GM19035 (cell line): Measurements from ENCODE around the gene ACAD11.
"Not testable (repeated sequence)": the region's sequence is repeated elsewhere in the genome, so short reads cannot be mapped to it uniquely, and the experiment has no call there.

Experiments
- ATAC-seq: cut with Tn5 transposase; IDR thresholded peaks from one replicate; pipeline ENCODE4 v1.9.1; 2021; ENCODE audit not compliant: unreplicated experiment

The ACAD11 gene

DNA sequence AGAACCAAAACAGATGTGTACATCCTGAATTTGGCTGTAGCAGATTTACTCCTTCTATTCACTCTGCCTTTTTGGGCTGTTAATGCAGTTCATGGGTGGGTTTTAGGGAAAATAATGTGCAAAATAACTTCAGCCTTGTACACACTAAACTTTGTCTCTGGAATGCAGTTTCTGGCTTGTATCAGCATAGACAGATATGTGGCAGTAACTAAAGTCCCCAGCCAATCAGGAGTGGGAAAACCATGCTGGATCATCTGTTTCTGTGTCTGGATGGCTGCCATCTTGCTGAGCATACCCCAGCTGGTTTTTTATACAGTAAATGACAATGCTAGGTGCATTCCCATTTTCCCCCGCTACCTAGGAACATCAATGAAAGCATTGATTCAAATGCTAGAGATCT, 59.0 kb downstream of the ACAD11 start:
- not testable (repeated sequence) for ATAC-seq

DNA sequence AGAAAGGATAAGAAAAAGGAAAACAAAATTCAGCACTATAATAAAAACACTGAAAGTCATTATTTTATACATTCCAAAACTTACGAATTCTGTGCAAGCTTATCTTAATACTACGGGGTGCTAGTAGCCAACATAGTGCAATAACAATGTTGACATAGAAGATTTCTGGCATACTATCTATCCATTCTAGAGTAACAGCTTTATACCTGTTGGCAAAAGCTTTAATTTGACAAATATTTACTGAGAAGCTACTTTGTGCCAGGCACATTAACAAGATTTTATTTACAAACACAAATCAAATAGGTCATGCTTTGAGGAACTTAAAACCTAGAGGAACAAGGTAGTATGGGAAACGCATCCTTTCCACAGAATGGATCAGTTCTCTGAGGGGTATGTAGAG, 61.4 kb downstream of the ACAD11 start:
- no peak for ATAC-seq

DNA sequence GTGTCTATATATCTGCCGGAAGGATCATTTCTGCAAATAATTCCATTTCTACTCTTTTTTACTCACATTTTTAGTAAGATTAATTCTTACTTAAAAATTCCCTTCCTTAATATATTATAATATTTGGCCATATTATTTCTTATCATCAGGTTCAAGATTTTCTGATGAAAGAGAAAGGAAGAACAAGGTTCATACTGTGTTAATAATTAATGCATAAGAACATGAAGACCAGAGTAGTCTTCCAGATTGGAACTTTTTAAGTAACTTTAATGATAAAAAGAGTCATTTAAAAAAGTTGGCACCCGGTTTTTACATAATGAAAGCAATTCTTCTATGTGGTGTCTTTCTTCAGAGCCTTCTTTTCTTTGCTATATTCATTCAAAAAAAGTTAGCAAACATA, 61.9 kb downstream of the ACAD11 start:
- no peak for ATAC-seq

DNA sequence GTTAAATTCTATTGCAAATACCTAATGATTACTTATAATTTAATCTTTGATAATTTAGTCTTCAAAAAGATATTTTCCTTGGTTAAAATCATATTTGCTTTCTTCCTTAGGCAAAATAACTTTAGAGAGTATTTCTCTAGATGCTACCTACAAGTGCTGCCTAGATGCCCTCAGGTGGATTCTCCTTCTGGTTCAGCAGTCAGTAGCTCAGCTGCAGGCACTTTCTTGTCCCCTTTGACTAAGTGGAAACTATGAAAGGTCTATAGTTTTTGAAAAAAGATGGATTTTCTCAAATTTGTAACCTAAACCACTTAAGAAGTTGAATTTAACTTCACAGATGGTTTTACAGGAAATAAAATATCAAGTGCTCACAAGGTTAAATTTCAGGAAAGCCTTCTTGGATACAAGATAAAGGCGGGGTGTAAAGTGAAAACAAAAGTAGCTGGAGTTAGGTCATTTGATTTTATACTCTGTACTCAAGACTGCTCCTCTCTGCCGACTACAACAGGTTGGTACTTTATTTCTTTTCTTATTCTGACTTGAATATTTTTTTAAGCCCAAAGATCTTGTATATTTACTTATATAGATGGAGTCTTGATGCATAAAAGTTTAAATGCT, 62.7 kb downstream of the ACAD11 start, which contains the start of gene ACKR4:
ACKR4 (plus strand) TSS at position 455 of the 618 bp plus-strand sequence. CDS start 3,128 bp downstream, outside the sequence.
- no peak for ATAC-seq

DNA sequence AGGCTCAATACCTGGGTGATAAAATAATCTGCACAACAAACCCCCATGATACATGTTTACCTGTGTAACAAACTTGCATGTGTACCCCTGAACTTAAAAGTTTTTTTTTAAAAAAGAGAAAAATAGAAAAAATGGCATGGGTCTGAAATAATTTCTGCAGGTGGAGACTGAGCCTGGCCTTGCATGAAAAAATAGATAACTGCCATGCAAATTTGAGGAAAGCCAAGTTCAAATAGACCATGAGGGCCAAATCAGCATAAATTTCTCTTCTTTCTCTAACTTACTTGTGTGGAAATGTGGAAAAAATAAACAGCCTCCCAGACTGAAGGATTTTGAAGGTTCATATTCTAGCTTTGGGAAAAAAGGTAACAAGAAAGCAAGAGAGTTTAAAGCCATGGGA, 63.3 kb downstream of the ACAD11 start:
- no peak for ATAC-seq

DNA sequence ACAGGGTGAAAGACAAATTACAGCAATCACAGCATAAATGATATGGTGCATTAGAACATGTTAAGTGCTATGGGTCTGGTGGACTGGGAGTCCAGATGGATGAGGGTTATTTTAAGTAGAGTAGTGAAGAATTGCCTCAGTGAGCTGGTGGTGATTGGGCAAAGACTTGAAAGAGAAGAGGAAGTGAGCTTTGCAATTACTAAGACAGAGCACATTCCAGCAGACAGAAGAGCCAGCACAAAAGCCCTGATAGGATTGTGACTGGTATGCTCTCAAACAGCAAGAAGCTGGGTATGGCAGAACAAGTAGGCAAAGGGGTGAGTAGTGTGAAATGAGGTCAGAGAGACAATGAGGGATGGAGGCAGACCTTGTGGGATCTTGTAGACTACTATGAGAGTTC, 64.6 kb downstream of the ACAD11 start:
- no peak for ATAC-seq

DNA sequence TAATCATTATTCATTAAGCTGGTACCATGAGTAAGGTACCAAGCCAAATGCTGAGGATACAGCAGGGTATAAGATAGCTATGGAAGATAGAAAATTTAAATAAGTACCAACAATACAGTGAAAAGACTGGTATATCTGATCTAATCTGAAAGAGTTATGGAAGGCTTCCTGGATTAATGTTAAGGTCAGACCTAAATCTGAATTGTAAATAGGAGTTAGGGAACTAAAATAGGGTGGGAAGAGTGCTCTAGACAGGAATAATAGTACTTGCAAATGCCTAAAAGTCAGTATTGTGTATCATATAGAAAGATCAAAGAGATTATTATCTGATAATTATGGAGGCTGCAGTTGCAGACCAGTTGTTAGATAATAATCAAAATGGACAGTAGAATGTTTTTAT, 65.1 kb downstream of the ACAD11 start:
- ATAC-seq = no peak

DNA sequence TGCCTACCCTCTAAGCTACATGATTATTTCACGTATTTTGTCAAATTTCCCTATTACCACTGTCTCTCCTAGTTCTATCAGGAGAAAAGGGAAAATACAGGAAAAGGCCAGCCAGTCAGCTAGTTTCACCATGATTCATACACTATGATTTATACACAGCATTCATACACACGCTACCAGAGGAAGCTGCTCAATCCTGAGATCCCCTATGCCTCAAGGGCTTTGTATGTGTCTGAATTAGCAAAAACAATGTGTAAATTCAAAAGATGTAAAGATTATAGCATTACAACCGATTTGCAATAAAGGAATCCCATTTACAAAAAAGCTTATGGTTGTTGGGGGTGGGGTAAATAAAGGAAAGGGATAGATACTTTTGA, 65.7 kb downstream of the ACAD11 start:
- ATAC-seq = no peak

DNA sequence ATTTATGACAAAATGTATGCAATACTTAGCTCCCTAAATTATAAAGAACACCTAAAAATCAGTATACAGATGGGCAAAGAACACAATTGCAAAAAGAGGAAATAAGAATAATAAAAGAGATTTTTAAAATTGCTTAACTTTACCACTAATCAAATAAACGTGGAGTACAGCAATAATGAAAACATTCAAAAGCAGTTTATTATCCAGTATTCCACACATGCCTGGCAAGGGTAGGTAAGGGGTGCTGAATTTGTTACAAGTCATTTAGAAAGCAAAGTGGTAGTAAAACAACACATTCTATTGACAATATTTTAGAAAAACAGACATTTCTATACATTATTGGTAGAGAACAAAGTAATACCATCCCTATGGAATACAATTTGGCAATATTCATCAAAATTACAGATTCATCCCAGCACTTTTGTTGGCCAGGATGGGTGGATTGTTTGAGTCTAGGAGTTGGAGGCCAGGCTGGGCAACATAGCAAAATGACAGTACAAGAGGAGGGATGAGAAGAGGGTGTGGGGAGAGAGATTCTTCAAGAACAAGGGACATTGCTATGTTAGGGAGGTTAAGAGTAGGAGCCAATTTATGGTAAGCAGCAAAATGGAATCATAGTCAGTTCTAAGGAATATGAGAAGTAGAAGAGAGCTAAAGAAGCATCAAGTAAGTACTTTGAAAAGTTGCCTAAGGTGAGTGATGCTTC, 66.2 kb downstream of the ACAD11 start:
- ATAC-seq = no peak

DNA sequence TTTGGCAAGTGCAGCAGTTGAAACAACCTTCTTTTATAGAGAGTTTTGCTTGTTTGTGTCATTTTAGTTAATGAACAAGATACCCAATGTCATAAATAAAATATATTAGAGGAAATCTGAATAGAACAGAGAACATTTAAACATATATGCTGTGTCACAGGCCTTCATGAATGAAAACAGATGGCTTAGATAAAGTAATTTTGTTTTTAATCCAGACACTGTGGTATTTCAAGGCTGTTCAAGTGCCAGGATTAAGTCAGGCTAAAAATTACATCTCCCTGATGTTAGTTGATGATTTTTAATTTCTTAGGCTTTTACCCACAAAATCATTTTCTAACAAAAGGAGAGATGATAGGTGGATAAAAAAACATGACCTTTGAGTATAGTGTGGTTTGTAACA, 67.4 kb downstream of the ACAD11 start:
- no peak for ATAC-seq

DNA sequence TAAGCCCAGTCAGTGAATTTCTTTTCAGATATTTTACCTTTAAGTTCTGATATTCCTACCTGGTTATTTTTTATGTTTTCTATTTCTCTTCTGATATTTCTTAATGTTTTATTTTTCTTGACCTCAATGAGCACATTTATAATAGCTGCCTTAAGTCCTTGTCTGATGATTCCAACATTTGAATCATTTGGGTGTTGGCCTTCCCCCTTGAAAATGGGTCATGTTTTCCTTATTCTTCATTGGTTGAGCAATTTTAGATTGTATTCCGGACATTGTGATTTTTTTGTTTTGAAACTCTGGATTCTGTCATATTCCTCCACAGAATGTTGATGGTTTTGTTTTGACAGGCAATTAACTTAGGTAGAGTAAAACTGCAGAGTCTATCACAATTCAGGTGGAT, 72.2 kb downstream of the ACAD11 start:
- no peak for ATAC-seq

DNA sequence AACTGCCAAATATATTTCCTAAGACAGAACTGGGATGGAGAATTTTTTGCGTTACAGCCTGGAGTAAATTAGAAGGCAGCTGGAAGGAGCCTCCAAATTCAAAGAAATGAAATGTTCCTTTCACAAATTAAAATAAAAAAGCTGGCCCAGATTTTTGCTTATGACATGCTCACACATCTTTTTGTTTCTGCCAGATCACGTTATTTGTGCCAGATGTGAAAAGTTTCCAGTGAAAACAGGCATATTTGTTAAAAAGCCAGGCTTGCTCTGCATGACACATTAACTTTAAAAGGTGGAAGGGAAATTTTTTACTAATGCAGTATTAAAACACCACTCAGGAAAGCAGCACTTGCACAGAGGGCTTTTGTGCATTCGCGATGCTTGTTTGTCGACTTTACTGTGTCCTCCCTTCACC, 85.8 kb downstream of the ACAD11 start:
- ATAC-seq = no peak

DNA sequence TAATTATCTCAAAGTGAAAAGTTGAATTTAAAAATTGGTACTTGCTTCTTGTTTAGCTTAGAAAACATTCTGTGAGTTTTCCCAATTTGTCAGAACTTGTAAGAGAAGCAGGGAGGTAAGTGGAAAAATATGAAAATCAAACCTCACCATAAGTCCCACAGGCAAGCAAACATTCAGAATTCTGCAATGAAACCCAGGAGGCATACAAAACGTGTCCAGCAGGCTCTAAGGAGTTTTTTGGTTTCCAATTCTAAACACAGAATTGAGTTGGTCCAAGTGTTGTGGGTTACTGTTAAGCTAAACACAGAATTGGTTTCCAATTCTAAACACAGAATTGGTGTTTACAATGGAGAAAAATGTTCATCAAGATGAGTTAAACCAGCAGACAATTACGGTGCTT, 89.6 kb downstream of the ACAD11 start:
- no peak for ATAC-seq

DNA sequence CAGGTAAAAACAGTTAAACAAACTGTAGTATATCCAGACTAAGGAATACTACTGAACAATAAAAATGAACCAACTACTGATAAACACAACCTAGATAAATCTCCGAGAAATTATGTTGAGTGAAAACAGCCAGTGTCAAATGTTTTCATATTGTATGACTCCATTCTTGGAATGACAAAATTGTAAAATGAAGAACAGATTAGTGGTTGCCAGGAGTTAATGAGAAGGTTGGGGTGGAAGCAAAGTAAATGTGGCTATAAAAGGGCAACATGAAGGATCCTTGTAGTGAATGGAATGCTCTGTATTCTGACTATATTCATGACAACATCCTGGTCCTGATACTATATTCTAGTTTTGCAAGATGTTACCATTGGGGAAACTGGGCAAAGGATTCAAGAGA, 90.0 kb downstream of the ACAD11 start:
- ATAC-seq = no peak

DNA sequence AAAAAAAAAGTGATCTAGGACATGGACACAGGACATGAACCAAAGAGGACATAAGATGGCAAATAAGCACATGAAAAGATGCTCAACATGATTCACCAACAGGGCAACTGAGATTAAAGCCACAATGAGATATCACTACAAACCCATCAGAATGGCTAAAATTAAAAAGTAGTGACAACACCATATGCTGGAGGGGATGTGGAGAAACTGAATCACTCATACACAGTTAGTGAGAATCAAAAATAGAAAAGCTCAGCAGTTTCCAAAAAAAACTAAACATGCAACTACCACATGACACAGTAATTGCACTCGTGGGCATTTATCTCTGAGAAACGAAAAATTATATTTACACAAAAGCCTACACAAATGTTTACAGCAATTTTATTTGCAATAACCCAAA, 90.5 kb downstream of the ACAD11 start:
- no peak for ATAC-seq

DNA sequence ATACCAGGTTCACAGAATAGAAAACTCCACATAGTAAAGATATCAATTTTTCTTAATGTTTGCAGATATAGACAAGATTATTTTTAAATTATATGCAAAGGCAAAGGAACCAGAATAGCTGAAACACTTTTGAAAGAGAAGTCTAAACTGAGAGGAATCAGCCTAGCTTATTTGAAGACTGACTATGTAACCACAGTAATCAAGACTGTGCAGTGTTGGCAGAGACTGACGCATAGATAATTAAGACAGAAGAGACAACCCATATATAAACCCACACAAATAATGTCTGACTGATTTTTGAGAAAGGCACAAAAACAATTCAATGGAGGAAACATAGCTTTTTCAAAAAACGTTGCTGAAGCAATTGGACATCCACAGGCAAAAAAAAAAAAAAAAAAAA, 91.2 kb downstream of the ACAD11 start:
- no peak for ATAC-seq

DNA sequence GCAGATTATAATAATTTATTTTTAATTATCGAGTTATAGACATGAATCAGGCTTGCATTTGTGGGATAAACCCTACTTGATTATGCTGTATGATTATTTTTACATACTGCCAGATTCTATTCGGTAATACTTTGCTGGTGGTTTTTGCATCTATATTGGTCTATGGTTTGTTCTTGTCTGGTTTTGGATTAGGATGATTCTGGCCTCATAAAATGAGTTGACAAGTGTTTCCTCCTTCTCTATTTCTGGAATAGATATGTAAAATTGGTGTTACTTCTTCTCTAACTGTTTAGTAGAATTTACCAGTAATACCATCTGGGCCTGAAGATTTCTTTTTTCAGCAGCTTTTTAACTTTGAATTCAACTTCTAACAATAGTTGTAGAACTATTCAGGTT, 95.5 kb downstream of the ACAD11 start:
- no peak for ATAC-seq

DNA sequence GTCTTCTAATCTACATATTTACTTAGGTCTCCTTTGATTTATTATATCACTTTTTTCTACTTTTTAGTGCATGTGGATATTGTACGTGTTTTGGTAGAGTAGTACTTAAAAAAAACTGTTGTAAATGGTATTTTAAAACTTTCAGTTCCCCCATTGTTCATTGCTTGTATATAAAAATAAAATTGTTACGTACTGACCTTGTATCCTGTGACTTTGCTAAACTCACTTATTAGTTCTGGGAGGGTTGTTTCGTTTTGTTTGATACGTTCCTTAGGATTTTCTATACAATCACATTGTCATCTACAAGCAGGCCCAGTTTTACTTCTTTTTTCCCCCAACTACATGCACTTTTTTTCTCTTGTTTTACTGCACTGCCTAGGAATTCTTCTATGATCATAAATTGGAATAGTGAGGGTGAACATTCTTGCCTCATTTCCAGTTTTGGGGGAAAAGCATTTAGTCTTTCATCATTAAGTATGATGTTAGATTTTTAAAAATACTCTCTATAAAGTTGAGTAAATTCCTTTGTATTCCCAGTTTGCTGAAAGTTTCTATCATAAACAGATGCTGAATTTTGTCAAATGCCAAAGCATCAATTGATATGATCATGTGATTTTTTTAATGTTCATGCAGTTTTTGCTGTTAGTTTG, 96.1 kb downstream of the ACAD11 start:
- no peak for ATAC-seq

DNA sequence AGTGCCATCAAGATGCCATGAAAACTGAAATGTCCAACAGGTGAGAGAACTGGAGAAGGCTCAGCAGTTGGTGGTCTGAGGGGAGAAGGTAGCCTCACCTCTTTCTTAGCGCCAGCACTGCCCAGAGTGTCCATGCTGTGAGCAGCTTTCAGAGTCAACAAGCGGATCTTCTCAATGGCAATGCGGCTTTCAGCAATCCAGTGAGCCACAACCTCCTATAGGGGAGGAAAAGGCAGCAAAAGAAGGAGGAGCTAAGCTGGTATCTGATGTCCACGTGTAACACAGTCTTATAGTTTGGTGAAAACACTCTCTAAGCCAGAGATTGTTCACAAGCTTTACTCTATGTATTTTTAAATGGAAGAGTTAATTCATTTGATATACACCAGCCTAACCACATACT, 98.6 kb downstream of the ACAD11 start:
- no peak for ATAC-seq

DNA sequence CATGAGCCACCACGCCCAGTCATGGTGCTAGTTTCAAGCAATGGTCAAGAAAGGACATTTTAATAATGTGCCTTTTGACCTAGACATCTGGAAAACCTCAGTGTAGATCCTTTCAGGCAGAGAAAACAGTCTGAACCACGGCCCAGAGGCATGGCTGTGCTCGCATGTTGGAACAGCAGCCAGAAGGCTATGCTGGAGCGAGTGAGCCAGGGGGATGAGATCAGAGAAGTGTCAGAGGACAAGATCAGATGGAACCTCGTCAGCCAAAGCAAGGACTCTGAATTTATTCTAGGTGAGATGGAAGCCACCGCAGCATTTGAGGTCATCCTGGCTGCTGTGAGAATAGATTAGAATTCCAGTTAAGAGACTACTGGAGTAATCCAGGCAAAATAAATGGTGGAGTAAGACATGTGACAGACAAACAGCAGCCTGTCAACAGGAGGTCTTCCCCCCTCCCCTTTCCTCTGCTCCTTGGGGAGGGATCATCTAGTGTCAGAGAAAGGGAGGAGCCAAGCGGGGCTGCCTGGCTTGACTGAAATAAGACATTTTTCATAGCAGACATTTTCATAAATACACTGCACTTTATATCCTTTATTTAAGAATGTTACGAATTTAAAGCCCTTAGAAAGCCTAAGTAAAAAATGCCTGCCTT, 103.0 kb downstream of the ACAD11 start:
- no peak for ATAC-seq

DNA sequence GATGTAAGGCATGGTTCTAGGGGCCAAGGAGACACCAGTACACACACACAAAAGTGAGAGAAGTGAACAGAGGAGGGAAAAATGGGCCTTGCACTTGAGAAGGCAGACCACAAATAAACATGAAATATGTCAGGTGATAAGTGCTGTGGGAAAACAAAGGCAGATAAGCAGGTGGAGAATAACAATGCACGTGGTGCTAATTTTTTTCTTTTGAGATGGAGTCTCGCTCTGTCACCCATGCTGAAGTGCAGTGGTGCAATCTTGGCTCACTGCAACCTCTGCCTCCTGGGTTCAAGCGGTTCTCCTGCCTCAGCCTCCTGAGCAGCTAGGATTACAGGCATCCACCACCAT, 103.6 kb downstream of the ACAD11 start:
- ATAC-seq = not testable (repeated sequence)
